Measurements from ENCODE around the gene FRMPD2.

GRCh38 chr10:48219194-48219593 is 55.3 kb downstream of the FRMPD2 start:
- TF ChIP-seq EZH2 (IDR thresholded peaks at IDR 0.05) (no peak), CTCF (IDR thresholded peaks at IDR 0.05 in 2 of 3, conservative IDR thresholded peaks at IDR 0.05 in 1 of 3; ENCODE audit: borderline replicate concordance in 1 of 3, insufficient read depth in 1 of 3, low read depth in 2 of 3, low read length in 2 of 3) (no peak), POLR2A (IDR thresholded peaks at IDR 0.05; ENCODE audit: borderline replicate concordance, extremely low read depth, insufficient read depth, insufficient read length) (no peak), SP1 (IDR thresholded peaks at IDR 0.05; ENCODE audit: low read depth) (no peak), ELF1 (IDR thresholded peaks at IDR 0.05; ENCODE audit: borderline replicate concordance, low read depth) (no peak), ATF3 (IDR thresholded peaks at IDR 0.05) (no peak)
